Effector CD4-positive, alpha-beta T cell (primary cell): ENCODE measurements around the gene SRPRA.

Source experiments
- DNase-seq: peaks from one replicate; pipeline ENCODE4 v3.0.0-alpha.2; 2020

Gene SRPRA

GRCh38 chr11:126229858-126230540 lies 38.7 kb downstream of the SRPRA start:
- DNase-seq: no peak

- DNase-seq: no peak
Measured at GRCh38 chr11:126226334-126227084, 42.2 kb downstream of the SRPRA start.

- DNase-seq: no peak
Measured at GRCh38 chr11:126225295-126225665, 43.4 kb downstream of the SRPRA start.

GRCh38 chr11:126224647-126225294 lies 43.9 kb downstream of the SRPRA start:
- no peak for DNase-seq

- DNase-seq: no peak
Measured at GRCh38 chr11:126219547-126219946, 49.1 kb downstream of the SRPRA start.

GRCh38 chr11:126217491-126217890 lies 51.2 kb downstream of the SRPRA start:
- DNase-seq: no peak

GRCh38 chr11:126216526-126217305 lies 52.0 kb downstream of the SRPRA start:
- no peak for DNase-seq

GRCh38 chr11:126214841-126215240 lies 53.9 kb downstream of the SRPRA start:
- no peak for DNase-seq

GRCh38 chr11:126214441-126214840 lies 54.3 kb downstream of the SRPRA start:
- DNase-seq: no peak
